Stomach (tissue), 9 donors: ENCODE results near the gene NAALADL2. TPM values are rescaled to one million over a fixed set of nuclear protein-coding genes. Genes with fewer than 3 reads are reported as not detected.

Experiments
- DNase-seq, 2 donors: peaks; one replicate each; pipeline versions ENCODE4 v3.0.0 to v3.0.0-alpha.2; 2013 to 2019
- H3K27ac ChIP-seq, 5 donors: fragments of 200-600 bp in 4 of 5; sonication (generic) in 4 of 5; one replicate each; pipeline ENCODE4 v1.5.1; 2013 to 2019; ENCODE audit warnings: mild to moderate bottlenecking in 1 of 5, moderate library complexity in 1 of 5
- H3K27me3 ChIP-seq, 3 donors: fragments of 200-600 bp; sonication (generic); one replicate each; pipeline ENCODE4 v1.5.1; 2017 to 2019; ENCODE audit warnings: mixed run types in 1 of 3
- H3K36me3 ChIP-seq, 4 donors: fragments of 200-600 bp; sonication (generic); 1 replicate in 3 of 4; 2 replicates in 1 of 4; pipeline ENCODE4 v1.5.1; 2016 to 2019
- H3K4me1 ChIP-seq, 4 donors: fragments of 200-600 bp; sonication (generic); one replicate each; pipeline ENCODE4 v1.5.1; 2016 to 2019
- H3K4me3 ChIP-seq, 4 donors: fragments of 200-600 bp; sonication (generic) in 3 of 4; one replicate each; pipeline ENCODE4 v1.5.1; 2016 to 2019; ENCODE audit warnings: mild to moderate bottlenecking in 1 of 4
- H3K9me3 ChIP-seq, 4 donors: fragments of 200-600 bp; sonication (generic); one replicate each; pipeline ENCODE4 v1.5.1; 2016 to 2019
- CTCF ChIP-seq, 7 experiments: fragments of 450-650 bp in 4 of 7; fragments of 200-600 bp in 3 of 7; sonication (generic) in 3 of 7; IDR thresholded peaks; one replicate each; pipeline ENCODE4 v1.5.1; 2016 to 2019; ENCODE audit warnings: antibody characterized with exemption in 7 of 7, control low read depth in 2 of 7, mild to moderate bottlenecking in 1 of 7
- EP300 ChIP-seq: sonication (generic); formaldehyde crosslinking; IDR thresholded peaks from one replicate; pipeline ENCODE4 v1.6.1; 2017; ENCODE audit warnings: antibody characterized with exemption
- POLR2A ChIP-seq, 4 donors: fragments of 450-650 bp; IDR thresholded peaks; one replicate each; pipeline ENCODE4 v1.6.1; 2016; ENCODE audit warnings: antibody characterized with exemption in 4 of 4, control low read depth in 2 of 4, mild to moderate bottlenecking in 1 of 4, moderate library complexity in 1 of 4
- POLR2AphosphoS5 ChIP-seq, 3 donors: sonication (generic); formaldehyde crosslinking; IDR thresholded peaks; one replicate each; pipeline ENCODE4 v1.6.1; 2016; ENCODE audit warnings: antibody characterized with exemption in 3 of 3
- WGBS, 5 donors: extraction: QIAGEN DNeasy Blood & Tissue Kit in 3 of 5; methylation state at CpG; one replicate each; pipeline versions ENCODE4 v1.1.5 to v1.1.7; 2013 to 2018; 5-methylcytosine and 5-hydroxymethylcytosine counted together
- intact Hi-C: fragments of 100-400 bp; cut with DNase I; formaldehyde crosslinking; loops from one replicate; pipeline ENCODE4 v1.15.1; 2023; ENCODE audit warnings: low total_unique reads
- polyA plus RNA-seq, 3 donors: library from polyadenylated mRNA; stranded (reverse); fragments of 200-250 nt; gene quantifications; one replicate each; pipeline ENCODE4 v1.2.3, GENCODE V29; 2013
- total RNA-seq, 5 donors: library from RNA; depleted of rRNA; stranded (reverse); fragments of >200 nt; gene quantifications; one replicate each; pipeline versions ENCODE4 v1.1.0 to v1.2.3, GENCODE V29; 2014 to 2016
- donor health status: healthy with polysubstance abuse.
- donor health status: Bipolar disorder and iron deficiency.
- donor health status: healthy.

Gene NAALADL2
- total and polyA plus RNA-seq, 8 donors: 0.58 to 43.7 (median 5.4) TPM

DNA sequence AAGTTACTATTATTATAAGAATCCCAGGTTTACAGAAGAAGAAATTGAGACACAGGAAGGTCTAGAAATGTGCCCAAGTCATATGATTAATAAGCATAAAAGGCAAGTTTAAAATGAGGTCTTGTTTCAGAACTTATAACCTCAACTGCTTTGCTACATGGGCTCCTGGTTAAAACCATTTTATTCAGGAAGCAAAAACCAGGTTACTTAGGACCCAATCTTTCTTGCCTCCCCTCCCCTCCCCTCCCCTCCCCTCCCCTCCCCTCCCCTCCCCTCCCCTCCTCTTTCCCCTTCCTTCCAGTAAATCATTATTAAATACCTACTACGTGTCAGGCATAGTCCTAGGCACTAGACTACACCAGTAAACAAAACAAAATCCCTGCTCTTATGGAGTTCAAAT, 93.9 kb downstream of the NAALADL2 start:
- Histone ChIP-seq H3K4me3 (no peak overlapping the region), H3K36me3 (no peaks in the 10 kb centered on the region), H3K9me3 (no peaks in the 10 kb centered on the region), H3K4me1 (peaks cover 0 to 22% (median 11%) of the 10 kb centered on the region in 4 donors), H3K27ac (no peak overlapping the region), H3K27me3 (no peaks in the 10 kb centered on the region)
- DNase-seq: no peak
- intact Hi-C loops: no loop called here
- TF ChIP-seq EP300: no peak
- WGBS, 5 donors: 60 to 93% (median 67%) methylated on average over 1 of the region's 1 CpG

DNA sequence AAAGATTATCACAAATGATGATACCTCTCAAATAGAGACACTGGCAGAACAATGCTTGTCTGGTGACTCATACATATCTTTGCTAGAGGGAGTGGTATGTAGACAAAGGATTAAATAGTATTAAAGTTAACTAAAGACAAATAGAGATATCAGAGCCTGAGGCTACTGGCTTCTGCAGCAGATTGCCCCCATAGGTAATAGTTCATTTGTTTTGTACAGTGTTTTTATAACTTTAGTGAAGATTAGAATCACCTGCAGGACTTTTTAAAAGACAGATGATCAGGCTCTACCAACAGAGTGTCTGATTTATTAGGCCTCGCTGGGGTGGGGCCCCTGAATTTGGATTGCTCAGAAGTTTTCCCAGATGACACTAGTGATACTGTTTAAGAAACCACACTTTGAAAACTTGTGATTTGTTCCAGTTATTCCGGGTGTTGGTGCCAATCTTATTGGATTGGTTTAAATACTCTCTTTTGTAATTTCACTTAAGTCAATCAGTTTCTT, 96.4 kb downstream of the NAALADL2 start:
- no peaks in the 10 kb centered on the region for H3K27me3 ChIP-seq
- intact Hi-C loops: no loop called here
- WGBS, 5 donors: 43 to 63% (median 60%) methylated on average over 2 of the region's 2 CpGs

GRCh38 chr3:174957081-174957480, 97.9 kb downstream of the NAALADL2 start:
- Histone ChIP-seq H3K4me3 (no peak overlapping the region), H3K27me3 (no peaks in the 10 kb centered on the region), H3K36me3 (no peaks in the 10 kb centered on the region), H3K27ac (no peak overlapping the region), H3K4me1 (peaks cover 0 to 23% (median 8%) of the 10 kb centered on the region in 4 donors), H3K9me3 (no peaks in the 10 kb centered on the region)
- 43 to 80% (median 60%) methylated on average over 2 of the region's 2 CpGs for WGBS, 5 donors
- intact Hi-C loops: no loop called here
- no peak for DNase-seq
- no peak for TF ChIP-seq CTCF (IDR thresholded peaks at IDR 0.05)

More for the DNA sequence above, 96.4 kb downstream of the NAALADL2 start:
- no peak for TF ChIP-seq POLR2A (IDR thresholded peaks at IDR 0.05)
- no peak for TF ChIP-seq CTCF (IDR thresholded peaks at IDR 0.05)
- H3K4me1 ChIP-seq: peaks cover 0 to 23% (median 8%) of the 10 kb centered on the region in 4 donors
- H3K9me3 ChIP-seq: no peaks in the 10 kb centered on the region
- DNase-seq: peak in 1 of 2 donors; percentile 9
- no peak overlapping the region for H3K27ac ChIP-seq
- no peaks in the 10 kb centered on the region for H3K36me3 ChIP-seq
- H3K4me3 ChIP-seq: no peak overlapping the region

DNA sequence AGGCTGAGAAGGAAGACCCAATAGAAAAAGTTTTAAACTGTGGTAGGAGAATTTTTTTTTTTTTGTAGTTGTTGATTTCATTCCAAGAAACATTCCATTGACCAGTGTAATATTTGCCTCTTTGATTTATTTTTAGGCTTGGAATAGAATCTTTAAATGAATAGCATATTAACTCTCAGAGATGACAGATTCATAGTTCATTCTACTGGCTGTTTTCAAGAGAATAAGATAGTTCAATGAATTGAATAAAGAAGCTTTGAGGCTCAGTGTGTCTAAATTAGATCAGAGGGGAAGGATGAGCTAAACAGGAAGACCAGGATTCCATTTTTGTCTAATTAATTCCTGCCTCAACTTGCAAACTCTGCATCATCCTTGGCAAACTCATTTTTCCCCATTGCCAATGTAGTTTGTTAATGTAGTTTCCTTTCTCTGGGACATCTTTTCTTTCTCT, 98.4 kb downstream of the NAALADL2 start:
- Histone ChIP-seq H3K27me3 (no peaks in the 10 kb centered on the region), H3K4me1 (peaks cover 0 to 23% (median 8%) of the 10 kb centered on the region in 4 donors), H3K27ac (no peak overlapping the region), H3K9me3 (no peaks in the 10 kb centered on the region), H3K4me3 (no peak overlapping the region), H3K36me3 (no peaks in the 10 kb centered on the region)
- peak in 1 of 2 donors; percentile 38 for DNase-seq
- intact Hi-C loops: no loop called here
- TF ChIP-seq CTCF (IDR thresholded peaks at IDR 0.05): no peak

DNA sequence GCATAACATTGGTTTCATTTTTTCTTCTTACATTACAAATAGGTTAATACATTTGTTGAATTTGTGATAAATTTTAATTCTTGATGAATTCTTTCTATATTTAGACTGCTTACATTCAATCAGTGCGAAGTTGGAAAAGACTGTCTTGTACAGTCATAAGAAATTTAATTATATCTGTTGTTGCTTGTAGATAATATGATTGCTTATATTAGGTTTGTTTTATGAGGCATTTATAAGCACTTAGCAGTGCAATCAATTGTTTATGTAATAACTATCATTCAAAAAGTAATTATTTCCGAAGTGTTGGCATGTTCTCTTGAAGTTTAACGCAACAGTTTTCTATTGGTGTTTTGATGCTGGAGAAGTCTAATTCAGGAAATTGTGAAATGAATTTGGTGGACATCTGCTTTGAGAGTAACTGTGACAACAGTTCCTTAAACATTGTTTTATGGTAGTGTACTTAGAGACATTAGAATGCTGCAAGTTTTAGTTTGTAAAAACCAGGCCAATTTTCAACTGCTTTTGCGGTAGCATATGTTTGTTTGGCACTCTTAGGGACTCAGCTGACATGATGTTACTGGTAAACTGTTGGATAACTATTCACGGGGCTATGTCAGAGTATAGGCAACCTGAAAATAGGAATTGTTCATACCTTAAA, 99.7 kb downstream of the NAALADL2 start:
- intact Hi-C loops: no loop called here
- 64 to 80% (median 78%) methylated on average over 5 of the region's 5 CpGs for WGBS, 5 donors
- no peak overlapping the region for H3K27ac ChIP-seq

More for the DNA sequence above, 99.7 kb downstream of the NAALADL2 start:
- H3K4me1 ChIP-seq: peaks cover 0 to 23% (median 8%) of the 10 kb centered on the region in 4 donors
- no peak overlapping the region for H3K4me3 ChIP-seq
- no peaks in the 10 kb centered on the region for H3K36me3 ChIP-seq
- TF ChIP-seq POLR2AphosphoS5 (IDR thresholded peaks at IDR 0.05) (no peak), EP300 (no peak), CTCF (IDR thresholded peaks at IDR 0.05) (no peak), POLR2A (IDR thresholded peaks at IDR 0.05) (no peak)
- no peaks in the 10 kb centered on the region for H3K9me3 ChIP-seq
- peak in 1 of 2 donors; percentile 24 for DNase-seq
- no peaks in the 10 kb centered on the region for H3K27me3 ChIP-seq
